Endometrium (tissue), 2 donors: ENCODE data around the gene CABP1.

Experiments used
- FAIRE-seq: peaks from 2 replicates; lab custom pipeline; 2012; peaks lifted over from hg19 to GRCh38; lab: Jason Lieb, UNC
- donor health status: control.
- donor health status: control.

Gene CABP1

GRCh38 chr12:120631097-120631496, 9.3 kb upstream of the CABP1 start:
- no peak for FAIRE-seq

- FAIRE-seq = no peak
These were observed 721 bp downstream of the CABP1 start for GRCh38 chr12:120640861-120641833.

GRCh38 chr12:120642121-120642520, 1.7 kb downstream of the CABP1 start:
- no peak for FAIRE-seq

GRCh38 chr12:120642826-120643225, 2.4 kb downstream of the CABP1 start:
- no peak for FAIRE-seq

- no peak for FAIRE-seq
These were observed 3.1 kb downstream of the CABP1 start for GRCh38 chr12:120643574-120643973.

- no peak for FAIRE-seq
These were observed 5.6 kb downstream of the CABP1 start for GRCh38 chr12:120646044-120646443.

- no peak for FAIRE-seq
These were observed 6.9 kb downstream of the CABP1 start for GRCh38 chr12:120647375-120647755.

GRCh38 chr12:120649442-120650232, 9.2 kb downstream of the CABP1 start:
- no peak for FAIRE-seq

- no peak for FAIRE-seq
These were observed 9.8 kb downstream of the CABP1 start for GRCh38 chr12:120650233-120650690.

GRCh38 chr12:120651821-120652220, 11.4 kb downstream of the CABP1 start:
- no peak for FAIRE-seq

GRCh38 chr12:120652656-120653435, 12.4 kb downstream of the CABP1 start:
- no peak for FAIRE-seq

- FAIRE-seq = no peak
These were observed 13.2 kb downstream of the CABP1 start for GRCh38 chr12:120653611-120654010.

- no peak for FAIRE-seq
These were observed 14.2 kb downstream of the CABP1 start for GRCh38 chr12:120654656-120655055.

GRCh38 chr12:120656008-120656407, 15.6 kb downstream of the CABP1 start:
- FAIRE-seq = no peak

GRCh38 chr12:120658286-120659150, 18.1 kb downstream of the CABP1 start:
- FAIRE-seq = no peak

- no peak for FAIRE-seq
These were observed 18.7 kb downstream of the CABP1 start for GRCh38 chr12:120659151-120659525.

GRCh38 chr12:120661432-120661831, 21.0 kb downstream of the CABP1 start:
- FAIRE-seq = no peak

- FAIRE-seq = no peak
These were observed 22.5 kb downstream of the CABP1 start for GRCh38 chr12:120662879-120663278.

- no peak for FAIRE-seq
These were observed 23.3 kb downstream of the CABP1 start for GRCh38 chr12:120663741-120664140.

GRCh38 chr12:120666571-120667390, 26.4 kb downstream of the CABP1 start:
- FAIRE-seq = no peak
